HG03108 (cell line): Measurements from ENCODE around the gene USP25.

Source experiments
- ATAC-seq: cut with Tn5 transposase; IDR thresholded peaks from one replicate; pipeline ENCODE4 v1.9.1; 2021; ENCODE audit warnings: moderate library complexity; ENCODE audit not compliant: unreplicated experiment

Gene USP25

GRCh38 chr21:15755125-15755524 lies 25.3 kb downstream of the USP25 start:
- no peak for ATAC-seq

GRCh38 chr21:15759469-15759868 lies 29.7 kb downstream of the USP25 start:
- no peak for ATAC-seq

GRCh38 chr21:15761507-15762100 lies 31.8 kb downstream of the USP25 start:
- no peak for ATAC-seq

- no peak for ATAC-seq
These were observed 33.6 kb downstream of the USP25 start for GRCh38 chr21:15763359-15763758.

- no peak for ATAC-seq
These were observed 35.1 kb downstream of the USP25 start for GRCh38 chr21:15764878-15765277.

- ATAC-seq, result no peak
These were observed 37.3 kb downstream of the USP25 start for GRCh38 chr21:15766952-15767603.

GRCh38 chr21:15768045-15768601 lies 38.3 kb downstream of the USP25 start:
- ATAC-seq, result no peak

GRCh38 chr21:15768853-15769252 lies 39.1 kb downstream of the USP25 start:
- no peak for ATAC-seq

- no peak for ATAC-seq
These were observed 41.5 kb downstream of the USP25 start for GRCh38 chr21:15771311-15771710.

- ATAC-seq, result no peak
These were observed 42.9 kb downstream of the USP25 start for GRCh38 chr21:15772654-15773053.

- ATAC-seq, result no peak
These were observed 44.8 kb downstream of the USP25 start for GRCh38 chr21:15774590-15774989.

GRCh38 chr21:15775291-15775690 lies 45.5 kb downstream of the USP25 start:
- ATAC-seq, result no peak

GRCh38 chr21:15775981-15776380 lies 46.2 kb downstream of the USP25 start:
- no peak for ATAC-seq

- no peak for ATAC-seq
These were observed 47.0 kb downstream of the USP25 start for GRCh38 chr21:15776818-15777217.

GRCh38 chr21:15781986-15782385 lies 52.2 kb downstream of the USP25 start:
- ATAC-seq, result no peak

- no peak for ATAC-seq
These were observed 59.2 kb downstream of the USP25 start for GRCh38 chr21:15788847-15789523.

- no peak for ATAC-seq
These were observed 63.3 kb downstream of the USP25 start for GRCh38 chr21:15793109-15793508.

GRCh38 chr21:15793550-15794235 lies 63.9 kb downstream of the USP25 start:
- ATAC-seq, result no peak

GRCh38 chr21:15794277-15794912 lies 64.6 kb downstream of the USP25 start:
- ATAC-seq, result no peak

- ATAC-seq, result no peak
These were observed 65.8 kb downstream of the USP25 start for GRCh38 chr21:15795533-15795932.
